NCI-H2107 treated with DMSO at 0.1 percent for 48 hours (cell line): Measurements from ENCODE around the gene MBNL1.
"Not testable (repeated sequence)": the region's sequence is repeated elsewhere in the genome, so short reads cannot be mapped to it uniquely, and the experiment has no call there.

Source experiments
- DNase-seq: peaks from one replicate; lab custom pipeline; 2025; ENCODE audit not compliant: unreplicated experiment; lab: John Stamatoyannopoulos, UW

Gene MBNL1

DNA sequence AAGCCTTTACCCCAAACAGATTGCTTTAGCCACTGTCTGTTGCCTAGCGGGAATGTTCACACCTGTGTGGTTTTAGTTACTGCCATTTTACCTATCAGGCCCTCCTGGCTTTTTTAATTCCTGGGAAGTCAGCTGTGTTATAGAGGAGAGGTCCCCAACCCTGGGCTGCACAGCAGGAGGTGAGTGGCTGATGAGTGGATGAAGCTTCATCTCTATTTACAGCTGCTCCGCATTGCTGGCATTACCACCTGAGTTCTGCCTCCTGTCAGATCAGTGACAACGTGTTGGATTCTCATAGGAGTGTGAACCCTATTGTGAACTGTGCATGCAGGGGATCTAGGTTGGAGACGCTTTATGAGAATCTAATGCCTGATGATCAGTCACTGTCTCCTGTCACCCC is 127.0 kb downstream of the MBNL1 start:
- DNase-seq, result no peak

DNA sequence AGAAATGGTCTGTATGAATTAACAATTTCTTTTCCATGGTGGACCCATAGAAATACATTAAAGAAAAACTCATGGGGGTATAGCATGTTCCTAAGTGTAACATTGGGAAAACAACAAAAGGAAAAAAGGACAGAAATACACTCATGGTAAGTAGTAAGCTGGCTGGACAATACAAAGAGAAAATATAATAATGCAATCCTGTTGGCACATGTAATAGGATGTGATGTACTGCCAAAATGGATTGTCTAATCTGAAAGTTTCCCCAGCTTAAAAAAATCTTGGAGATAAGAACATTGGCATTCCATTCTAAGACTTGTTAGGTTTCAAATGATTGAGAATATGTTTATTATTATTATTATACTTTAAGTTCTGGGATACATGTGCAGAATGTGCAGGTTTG is 128.1 kb downstream of the MBNL1 start:
- no peak for DNase-seq

DNA sequence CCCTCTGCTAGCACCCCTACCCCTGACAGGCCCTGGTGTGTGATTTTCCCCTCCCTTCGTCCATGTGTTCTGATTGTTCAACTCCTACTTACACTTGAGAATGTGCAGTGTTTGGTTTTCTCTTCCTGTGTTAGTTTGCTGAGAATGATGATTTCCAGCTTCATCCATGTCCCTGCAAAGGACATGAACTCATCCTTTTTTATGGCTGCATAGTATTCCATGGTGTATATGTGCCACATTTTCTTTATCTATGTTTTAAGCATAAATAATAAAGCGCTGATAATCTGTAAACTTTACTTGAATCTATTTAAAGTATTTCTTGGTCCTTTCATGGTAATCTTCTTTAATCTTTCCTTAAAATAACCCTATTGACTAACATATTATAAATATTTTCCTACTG is 128.6 kb downstream of the MBNL1 start:
- not testable (repeated sequence) for DNase-seq

- peak; percentile 54 for DNase-seq
Observed at GRCh38 chr3:152398495-152398894, 129.8 kb downstream of the MBNL1 start.

GRCh38 chr3:152399374-152399773 is 130.6 kb downstream of the MBNL1 start:
- DNase-seq, result no peak

GRCh38 chr3:152400887-152401286 is 132.2 kb downstream of the MBNL1 start:
- no peak for DNase-seq

- peak; percentile 60 for DNase-seq
Observed at GRCh38 chr3:152402695-152403451, 134.1 kb downstream of the MBNL1 start.

DNA sequence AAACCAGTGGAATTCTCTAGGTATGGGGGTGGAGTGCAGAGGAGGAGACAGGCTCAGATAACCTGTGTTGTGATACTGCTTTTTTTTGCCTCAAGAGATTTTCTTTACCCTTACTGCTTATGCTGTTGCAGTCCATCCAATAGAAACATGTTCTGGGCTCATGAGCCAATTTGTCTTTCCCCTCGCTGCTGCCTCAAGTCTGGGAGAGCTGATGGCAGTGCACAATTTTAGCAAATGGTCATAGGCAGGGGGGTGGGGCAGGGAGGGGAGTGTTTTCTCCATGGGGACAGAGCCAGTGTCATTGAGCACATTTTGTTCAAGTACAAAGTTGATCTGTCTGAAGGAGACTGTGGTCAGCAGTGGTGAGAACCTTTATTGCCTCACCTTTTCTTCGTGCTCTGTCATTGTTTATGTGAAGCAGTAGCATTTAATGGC is 134.9 kb downstream of the MBNL1 start:
- no peak for DNase-seq

- no peak for DNase-seq
Observed at GRCh38 chr3:152404976-152405375, 136.2 kb downstream of the MBNL1 start.

- peak; percentile 87 for DNase-seq
Observed at GRCh38 chr3:152405915-152406802, 137.4 kb downstream of the MBNL1 start.

DNA sequence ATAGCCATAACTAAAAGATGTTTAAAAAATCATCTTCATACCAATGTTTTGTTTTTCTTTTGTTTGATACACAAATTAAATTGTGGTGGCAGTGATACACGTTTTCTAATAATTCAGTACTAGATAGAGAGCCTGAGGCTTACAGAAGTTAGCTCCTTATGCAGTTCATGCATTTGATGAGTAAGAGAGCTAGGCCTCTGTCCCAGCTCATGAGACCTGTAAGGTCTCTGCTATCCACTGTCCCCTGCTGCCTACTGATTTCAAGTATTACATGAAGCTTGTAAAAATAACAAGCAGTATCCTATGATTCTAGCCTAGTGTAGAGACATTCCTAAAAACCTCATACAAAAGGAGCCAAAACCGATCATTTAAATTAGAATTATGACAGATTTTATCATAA is 144.5 kb downstream of the MBNL1 start:
- DNase-seq, result no peak

DNA sequence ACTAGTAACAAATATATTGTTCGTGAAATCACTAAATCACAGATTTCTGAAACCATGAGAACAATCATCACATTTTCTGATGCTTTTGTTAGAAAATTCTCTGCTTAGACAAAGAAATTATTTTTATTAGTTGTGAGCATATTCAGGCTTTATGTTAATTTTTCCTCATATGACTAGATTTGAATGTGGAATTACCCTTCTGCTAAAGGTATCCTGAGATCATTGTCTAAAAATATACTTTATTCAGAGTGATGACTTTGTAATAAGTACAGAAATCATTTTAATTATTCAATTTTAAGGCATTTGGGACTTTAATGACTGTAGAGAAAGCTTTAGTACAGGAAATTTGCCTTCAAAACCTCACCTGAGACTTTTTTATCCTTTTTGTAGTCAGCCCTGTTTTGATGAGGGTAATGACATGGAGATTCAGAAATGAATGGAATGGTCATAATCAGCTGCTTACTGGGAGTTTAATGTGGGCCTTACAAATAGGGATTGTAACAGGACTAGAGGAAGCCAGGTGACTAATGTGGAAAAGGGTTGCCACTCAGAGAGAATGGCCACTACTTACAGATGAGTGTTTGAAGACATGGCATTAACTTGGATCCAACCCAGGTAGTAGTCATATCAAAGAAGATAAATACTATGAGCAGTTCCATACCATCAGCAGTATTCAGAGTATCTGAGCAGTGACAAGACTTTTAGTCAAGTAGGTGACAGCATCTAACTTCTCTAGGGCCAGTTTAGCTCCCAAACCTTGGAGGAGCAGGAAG is 148.3 kb downstream of the MBNL1 start:
- no peak for DNase-seq

- no peak for DNase-seq
Observed at GRCh38 chr3:152419748-152420147, 151.0 kb downstream of the MBNL1 start.

DNA sequence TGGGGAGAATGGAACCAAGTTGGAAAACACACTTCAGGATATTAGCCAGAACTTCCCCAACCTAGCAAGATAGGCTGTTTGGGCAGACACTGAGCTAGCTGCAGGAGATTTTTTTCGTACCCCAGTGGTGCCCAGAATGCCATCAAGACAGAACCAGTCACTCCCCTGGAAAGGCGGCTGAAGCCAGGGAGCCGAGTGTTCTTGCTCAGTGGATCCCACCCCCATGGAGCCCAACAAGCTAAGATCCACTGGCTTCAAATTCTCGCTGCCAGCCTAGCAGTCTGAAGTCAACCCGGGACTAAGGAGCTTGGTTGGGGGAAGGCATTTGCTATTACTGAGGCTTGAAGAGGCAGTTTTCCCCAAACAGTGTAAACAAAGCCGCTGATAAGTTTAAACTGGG is 152.4 kb downstream of the MBNL1 start:
- no peak for DNase-seq

GRCh38 chr3:152426393-152426792 is 157.7 kb downstream of the MBNL1 start:
- no peak for DNase-seq

GRCh38 chr3:152428577-152428976 is 159.8 kb downstream of the MBNL1 start:
- DNase-seq, result peak; percentile 41

DNA sequence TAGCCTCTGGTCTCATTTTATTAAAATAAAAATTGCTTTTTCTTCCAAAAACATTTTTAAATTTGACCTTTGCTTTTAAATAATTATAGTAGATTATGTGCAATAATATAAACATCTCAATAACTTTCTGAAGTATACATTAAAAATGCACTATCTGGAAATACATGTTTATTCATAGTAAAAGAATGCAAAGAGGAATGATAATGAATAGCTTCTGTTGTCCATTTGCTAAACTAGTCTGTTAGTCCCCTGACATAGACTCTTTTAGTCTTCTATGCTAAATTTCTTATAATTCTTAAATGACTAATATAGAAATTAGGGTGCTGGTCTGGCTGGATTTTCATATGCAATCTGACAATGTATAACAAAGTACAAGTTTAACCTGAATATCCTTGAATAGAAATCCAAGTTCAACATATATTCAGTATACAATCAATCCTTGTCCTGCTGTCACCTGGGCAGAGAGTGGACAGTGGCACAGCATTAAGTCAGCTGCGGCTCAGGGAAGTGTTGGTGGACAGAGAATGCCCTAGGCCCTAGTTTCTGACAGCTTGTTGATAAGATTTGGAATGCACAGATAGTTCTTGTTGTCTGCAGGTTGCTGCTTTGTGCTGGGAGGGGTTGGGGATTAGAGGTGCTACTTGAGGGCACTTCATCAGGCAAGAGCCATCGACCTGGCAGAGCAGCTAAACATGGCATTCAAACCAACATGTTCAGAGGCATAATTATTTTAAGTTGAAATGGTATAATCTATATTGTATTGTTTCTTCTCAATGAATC is 161.7 kb downstream of the MBNL1 start:
- DNase-seq, result no peak

DNA sequence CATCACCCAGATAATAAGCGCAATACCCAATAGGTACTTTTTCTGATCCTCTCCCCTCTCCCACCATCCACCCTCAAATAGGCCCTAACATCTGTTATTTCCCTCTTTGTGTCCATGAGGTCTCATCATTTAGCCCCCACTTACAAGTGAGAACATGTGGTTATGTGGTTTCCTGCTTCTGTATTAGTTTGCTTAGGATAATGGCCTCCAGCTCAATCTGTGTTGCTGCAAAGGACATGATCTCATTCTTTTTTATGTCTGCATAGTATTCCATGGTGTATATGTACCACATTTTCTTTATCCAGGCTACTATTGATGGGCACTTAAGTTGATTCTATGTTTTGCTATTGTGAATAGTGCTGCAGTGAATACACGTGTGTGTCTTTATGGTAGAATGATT is 165.4 kb downstream of the MBNL1 start:
- no peak for DNase-seq

DNA sequence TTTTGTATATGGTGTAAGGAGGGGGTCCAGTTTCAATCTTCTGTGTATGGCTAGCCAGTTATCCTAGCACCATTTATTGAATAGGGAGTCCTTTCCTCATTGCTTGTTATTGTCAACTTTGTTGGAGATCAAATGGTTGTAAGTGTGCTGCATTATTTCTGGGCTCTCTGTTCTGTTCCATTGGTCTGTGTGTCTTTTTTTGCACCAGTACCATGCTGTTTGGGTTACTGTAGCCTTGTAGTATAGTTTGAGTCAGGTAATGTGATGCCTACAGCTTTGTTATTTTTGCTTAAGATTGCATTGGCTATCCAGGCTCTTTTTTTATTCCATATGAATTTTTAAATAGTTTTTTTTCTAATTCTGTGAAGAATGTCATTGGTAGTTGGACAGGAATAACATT is 166.5 kb downstream of the MBNL1 start:
- DNase-seq, result not testable (repeated sequence)

GRCh38 chr3:152436707-152437590 is 168.2 kb downstream of the MBNL1 start:
- DNase-seq, result no peak
